ENCODE data around the gene GMIP. TPM values are rescaled to one million over a fixed set of nuclear protein-coding genes. Genes with fewer than 3 reads are reported as not detected.
A peak's percentile ranks its signal among the peaks of the same experiment; 100 is the strongest.

The GMIP gene
- total and polyA plus RNA-seq, 2 of the 13 experiments (the other 11 are each of a cell fraction or from before 2014, with no cell fraction given): 1.5 to 1.8 TPM

DNA sequence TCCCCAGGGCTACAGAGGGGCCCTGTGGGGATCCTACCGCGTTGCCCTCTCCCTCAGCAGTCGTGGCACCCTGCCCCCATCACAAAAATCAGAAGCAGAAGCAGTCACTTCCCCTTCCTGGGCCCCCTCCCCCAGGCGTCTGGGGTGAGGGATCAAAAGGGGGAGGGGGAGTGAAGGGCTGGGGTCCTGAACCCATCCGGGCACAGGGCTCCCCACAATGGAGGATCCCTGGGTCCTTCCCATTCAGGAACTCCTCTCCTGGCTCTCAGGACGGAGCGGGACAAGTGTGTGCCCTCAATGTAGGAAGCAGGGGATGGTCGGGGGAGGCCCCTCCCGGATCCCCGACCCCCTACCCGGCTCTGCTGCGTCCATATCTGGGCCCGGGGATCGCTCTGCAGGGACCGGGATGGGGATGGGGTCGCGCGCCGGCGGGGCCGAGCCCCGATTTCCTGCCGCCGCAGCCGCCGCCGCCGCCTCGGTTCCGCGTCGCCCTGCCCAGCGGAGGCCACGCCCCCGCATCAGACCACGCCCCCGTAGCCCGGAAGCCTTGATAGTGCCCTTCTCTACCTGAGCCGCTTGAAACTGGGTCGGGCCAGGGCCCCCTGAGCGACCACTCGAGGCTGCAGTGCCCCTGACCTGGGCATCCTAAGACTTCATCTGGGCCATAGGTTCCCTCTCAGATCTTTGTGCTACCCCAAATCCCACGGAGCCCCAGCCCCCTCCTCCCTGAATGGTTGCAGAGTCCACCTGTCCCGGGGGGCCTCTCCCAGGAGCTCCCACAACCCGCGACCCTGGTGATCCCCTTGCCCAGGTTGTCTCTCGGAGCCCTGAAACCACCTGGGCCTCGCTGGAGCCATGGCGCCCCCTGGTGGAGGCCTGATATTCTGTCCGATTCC lies at the start of gene GMIP (continued):
- TF ChIP-seq SP4 (CRISPR knock-in tag; IDR thresholded peaks at IDR 0.05) (0 out of 2 replicates have a peak, but pooled peaks have one; percentile 25), LCORL (IDR thresholded peaks at IDR 0.05) (no peak), LCORL (CRISPR knock-in tag; IDR thresholded peaks at IDR 0.05) (0 out of 2 replicates have a peak, but pooled peaks have one; percentile 40), HOXA7 (CRISPR knock-in tag; IDR thresholded peaks at IDR 0.05) (no peak), ZFY (CRISPR knock-in tag; IDR thresholded peaks at IDR 0.05) (no peak; the same call in none of the 2 replicates), ZFP36 (IDR thresholded peaks at IDR 0.05; ENCODE audit: borderline replicate concordance, low read depth, low read length, partially characterized antibody) (no peak), HDAC2 (CRISPR knock-in tag; IDR thresholded peaks at IDR 0.05) (no peak), KLF6 (CRISPR knock-in tag; IDR thresholded peaks at IDR 0.05) (no peak), MED1 (CRISPR knock-in tag; IDR thresholded peaks at IDR 0.05) (no peak), ATF7 (IDR thresholded peaks at IDR 0.05) (no peak), ATF7 (CRISPR knock-in tag; IDR thresholded peaks at IDR 0.05) (no peak), NKX3-1 (CRISPR knock-in tag; IDR thresholded peaks at IDR 0.05) (no peak), GLI4 (CRISPR knock-in tag; IDR thresholded peaks at IDR 0.05; ENCODE audit: borderline replicate concordance) (no peak), ZNF367 (CRISPR knock-in tag; IDR thresholded peaks at IDR 0.05; ENCODE audit: borderline replicate concordance) (no peak), ZNF768 (CRISPR knock-in tag; IDR thresholded peaks at IDR 0.05) (0 out of 2 replicates have a peak, but pooled peaks have one; percentile 5), ZNF451 (CRISPR knock-in tag; IDR thresholded peaks at IDR 0.05) (no peak), DNMT1 (CRISPR knock-in tag; IDR thresholded peaks at IDR 0.05) (no peak), RAD21 (CRISPR knock-in tag; IDR thresholded peaks at IDR 0.05) (peak; percentile 79), ZNF3 (CRISPR knock-in tag; IDR thresholded peaks at IDR 0.05) (no peak), SMARCC2 (IDR thresholded peaks at IDR 0.05) (no peak), HNRNPL (IDR thresholded peaks at IDR 0.05; ENCODE audit: low read depth, low read length) (peak; percentile 90), TSC22D2 (CRISPR knock-in tag; IDR thresholded peaks at IDR 0.05; ENCODE audit: borderline replicate concordance) (no peak)
- TF ChIP-seq, protein P1, sequence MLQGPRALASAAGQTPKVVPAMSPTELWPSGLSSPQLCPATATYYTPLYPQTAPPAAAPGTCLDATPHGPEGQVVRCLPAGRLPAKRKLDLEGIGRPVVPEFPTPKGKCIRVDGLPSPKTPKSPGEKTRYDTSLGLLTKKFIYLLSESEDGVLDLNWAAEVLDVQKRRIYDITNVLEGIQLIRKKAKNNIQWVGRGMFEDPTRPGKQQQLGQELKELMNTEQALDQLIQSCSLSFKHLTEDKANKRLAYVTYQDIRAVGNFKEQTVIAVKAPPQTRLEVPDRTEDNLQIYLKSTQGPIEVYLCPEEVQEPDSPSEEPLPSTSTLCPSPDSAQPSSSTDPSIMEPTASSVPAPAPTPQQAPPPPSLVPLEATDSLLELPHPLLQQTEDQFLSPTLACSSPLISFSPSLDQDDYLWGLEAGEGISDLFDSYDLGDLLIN (CRISPR knock-in tag; IDR thresholded peaks at IDR 0.05; ENCODE audit: borderline replicate concordance): no peak
- TF ChIP-seq, protein P2, sequence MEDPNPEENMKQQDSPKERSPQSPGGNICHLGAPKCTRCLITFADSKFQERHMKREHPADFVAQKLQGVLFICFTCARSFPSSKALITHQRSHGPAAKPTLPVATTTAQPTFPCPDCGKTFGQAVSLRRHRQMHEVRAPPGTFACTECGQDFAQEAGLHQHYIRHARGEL (CRISPR knock-in tag; IDR thresholded peaks at IDR 0.05): no peak

All from HepG2 (cell line).